Hair follicular keratinocyte (primary cell): ENCODE results near the gene ROPN1B. TPM values are rescaled to one million over a fixed set of nuclear protein-coding genes. Genes with fewer than 3 reads are reported as not detected.

Experiments
- total RNA-seq: library from RNA; depleted of rRNA; stranded (reverse); fragments of >200 nt; gene quantifications from 2 replicates; pipeline ENCODE4 v1.2.3, GENCODE V29; 2015

The ROPN1B gene
- total RNA-seq = not detected in 2 replicates

DNA sequence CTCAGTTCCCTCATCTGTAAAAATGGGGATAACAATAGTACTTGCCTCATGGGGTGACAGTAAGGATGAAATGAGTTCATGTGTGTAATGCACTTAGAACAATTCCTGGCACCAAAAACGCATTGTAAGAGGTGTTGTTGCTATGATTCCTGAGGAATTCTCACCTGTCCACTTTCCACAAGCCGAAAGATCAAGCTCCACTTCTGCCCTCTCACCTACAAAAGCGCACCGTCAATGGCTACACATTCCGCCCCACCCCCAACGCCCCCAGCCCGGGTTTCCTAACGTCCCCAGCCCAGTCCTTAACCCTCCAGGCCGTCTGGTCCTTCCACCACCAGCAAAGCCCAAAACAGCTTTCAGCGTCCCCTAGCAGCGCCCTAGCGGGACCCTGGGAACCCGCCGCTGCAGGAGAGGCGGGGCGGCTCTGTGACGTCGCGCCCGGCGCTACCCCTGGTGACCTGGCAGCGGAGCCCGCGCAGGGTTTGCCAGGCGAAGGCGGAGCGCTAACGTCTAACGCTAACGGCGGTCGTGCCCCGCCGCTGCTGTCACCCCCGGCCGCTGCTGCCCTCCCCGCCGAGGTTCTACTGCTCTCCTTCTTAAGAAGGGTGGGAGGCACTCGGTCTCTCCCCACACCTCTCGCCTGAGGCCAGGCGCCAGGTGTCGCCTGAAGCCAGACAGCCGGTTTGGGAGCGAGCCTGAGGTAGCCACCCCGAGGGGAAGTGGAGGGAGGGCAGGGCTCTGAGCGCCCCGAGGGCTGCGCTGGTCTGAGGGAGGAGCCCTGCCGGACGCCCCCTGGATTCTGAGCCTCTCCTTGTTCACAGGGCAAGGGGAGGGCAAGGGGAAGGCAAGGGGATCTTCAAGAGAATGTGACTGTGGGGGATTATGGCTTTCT, at the start of gene ROPN1B:
Gene ROPN1B (plus strand): TSS at position 478 of the 892 bp plus-strand sequence. CDS start 2,877 bp downstream, outside the sequence.

Other genes with a start within 250 kb of the ROPN1B start
- 28.2 and 51.7 TPM in 2 replicates for gene SLC41A3, start 114.9 kb downstream of the ROPN1B start, total RNA-seq
- gene ALDH1L1, start 211.4 kb downstream of the ROPN1B start, total RNA-seq = 0.08 and 0.11 TPM in 2 replicates